ENCODE measurements around the gene SH3TC1.

Gene SH3TC1

DNA sequence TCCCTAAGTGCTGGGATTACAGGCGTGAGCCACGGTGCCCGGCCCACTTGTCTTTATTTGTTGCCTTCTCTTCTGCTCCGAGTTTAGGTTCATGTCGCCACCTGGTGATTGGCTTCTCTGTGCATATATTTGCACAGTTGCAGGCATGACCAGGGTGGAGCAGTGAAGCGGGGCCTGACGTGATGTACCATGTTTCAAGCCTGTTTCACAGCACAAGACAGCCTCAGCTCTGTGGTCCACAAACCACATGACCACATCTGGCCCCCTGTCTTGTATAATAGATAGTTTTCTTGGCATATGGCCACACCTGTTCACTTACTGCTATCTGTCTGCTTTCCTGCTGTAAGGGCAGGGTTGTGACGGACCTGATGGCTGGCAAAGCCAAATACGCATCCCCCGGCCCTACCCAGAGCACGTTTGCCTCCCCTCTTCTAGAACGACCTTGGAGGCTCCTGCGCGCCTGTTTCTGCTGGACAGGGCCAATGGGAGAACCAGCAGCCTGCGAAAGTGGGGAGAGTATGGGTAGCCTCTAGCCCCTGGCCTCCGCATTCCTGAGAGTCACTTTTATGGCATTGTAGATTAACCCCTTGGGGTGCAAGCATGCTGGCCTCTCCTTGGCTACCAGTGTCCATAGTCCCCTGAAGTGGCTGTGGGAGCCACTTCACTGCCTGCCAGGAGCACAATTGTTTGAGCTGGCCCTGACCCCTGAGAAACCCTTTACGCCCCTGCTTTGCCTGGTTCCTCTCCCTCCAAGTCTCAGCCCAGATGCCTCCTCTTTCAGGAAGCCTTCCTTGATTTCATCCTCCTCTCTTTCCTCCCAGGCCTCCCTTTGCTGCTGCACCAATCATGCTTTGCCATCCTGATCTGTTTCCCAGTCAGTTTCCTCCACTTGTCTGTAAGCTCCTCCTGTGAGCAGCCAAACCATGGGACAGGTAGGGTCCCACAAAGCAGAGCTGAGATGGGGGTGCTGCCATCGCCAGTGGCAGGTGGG, 6.0 kb upstream of the SH3TC1 start:
- H3K27ac ChIP-seq (ENCODE audit: low read depth, low read length), result no peak overlapping the region
- no peaks in the 10 kb centered on the region for H3K9me2 ChIP-seq (replicated peaks; ENCODE audit: insufficient read depth, low read length)
- TF ChIP-seq EZH2phosphoT487 (conservative IDR thresholded peaks at IDR 0.05; ENCODE audit: low read length) (no peak), CTCF (IDR thresholded peaks at IDR 0.05; ENCODE audit: insufficient read depth, low read length, poor library complexity, severe bottlenecking) (no peak)
- no peaks in the 10 kb centered on the region for H4K20me1 ChIP-seq (ENCODE audit: low read depth, low read length)
- H3K27me3 ChIP-seq (ENCODE audit: low read length), result no peaks in the 10 kb centered on the region
- no peak overlapping the region for H3K9ac ChIP-seq (ENCODE audit: low read length)
- no peak overlapping the region for H3K4me2 ChIP-seq (ENCODE audit: low read depth, low read length, poor library complexity, severe bottlenecking)
- no peak overlapping the region for H3K4me3 ChIP-seq (ENCODE audit: insufficient read depth, low read length, poor library complexity, severe bottlenecking)
- no peaks in the 10 kb centered on the region for H3K9me3 ChIP-seq (ENCODE audit: insufficient read depth, low read length)
- no peaks in the 10 kb centered on the region for H3K79me2 ChIP-seq (ENCODE audit: insufficient read depth, low read length)
- no peaks in the 10 kb centered on the region for H3F3A ChIP-seq (ENCODE audit: insufficient read depth)
- H2AFZ ChIP-seq (ENCODE audit: low read depth, low read length, severe bottlenecking), result no peak overlapping the region
- no peaks in the 10 kb centered on the region for H3K36me3 ChIP-seq (ENCODE audit: low read length)

DNA sequence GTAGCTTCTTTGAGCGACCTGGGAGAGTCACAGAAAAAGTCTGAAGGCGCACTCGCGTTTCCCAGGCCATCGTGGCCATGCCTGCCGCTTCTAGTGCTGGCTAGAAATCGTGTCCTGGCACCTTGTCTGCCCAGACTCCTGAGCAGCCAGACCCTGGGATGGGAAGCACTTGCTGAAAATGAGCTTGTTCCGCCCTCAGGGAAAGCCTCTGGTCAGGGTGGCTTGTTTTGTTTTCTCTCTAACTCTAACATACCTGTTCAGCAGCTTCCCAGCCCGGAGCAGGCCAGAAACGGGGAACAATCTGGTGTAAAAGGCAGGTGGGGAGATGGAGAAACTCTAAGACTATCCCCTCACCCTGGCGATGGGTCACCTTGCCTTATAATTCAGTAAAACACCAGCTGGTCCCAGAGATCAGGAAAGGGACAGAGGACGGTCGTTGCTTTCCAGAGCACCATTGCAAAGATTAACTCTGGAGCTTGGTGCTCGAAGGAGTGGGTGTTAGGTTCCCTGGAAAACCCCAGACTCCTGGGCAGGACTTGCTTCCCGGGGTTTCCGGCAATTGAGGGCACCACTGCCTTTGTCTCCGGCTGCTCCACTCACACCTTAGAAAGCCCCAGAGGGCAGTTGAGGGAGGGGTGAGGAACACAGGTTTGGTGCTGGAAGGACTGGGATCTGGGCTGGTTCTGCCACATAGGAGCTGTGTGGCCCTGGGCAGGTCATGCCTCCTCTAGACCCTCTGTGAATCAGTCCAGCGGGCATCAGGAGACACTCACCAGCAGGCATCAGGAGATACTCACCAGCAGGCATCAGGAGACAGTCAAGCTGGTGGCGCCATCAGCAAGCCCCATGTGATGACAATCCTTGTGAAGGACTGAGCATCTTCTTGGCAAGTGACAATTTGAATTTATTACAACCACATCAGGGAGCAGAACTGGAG, 4.5 kb upstream of the SH3TC1 start:
- no peak overlapping the region for H2AFZ ChIP-seq (ENCODE audit: low read depth, low read length, severe bottlenecking)
- H3K79me2 ChIP-seq (ENCODE audit: insufficient read depth, low read length), result no peaks in the 10 kb centered on the region
- no peak overlapping the region for H3K27ac ChIP-seq (ENCODE audit: low read depth, low read length)
- no peaks in the 10 kb centered on the region for H3K9me3 ChIP-seq (ENCODE audit: insufficient read depth, low read length)
- H3K9me2 ChIP-seq (replicated peaks; ENCODE audit: insufficient read depth, low read length), result no peaks in the 10 kb centered on the region
- no peaks in the 10 kb centered on the region for H3F3A ChIP-seq (ENCODE audit: insufficient read depth)
- H3K9ac ChIP-seq (ENCODE audit: low read length), result no peak overlapping the region
- no peaks in the 10 kb centered on the region for H4K20me1 ChIP-seq (ENCODE audit: low read depth, low read length)
- H3K36me3 ChIP-seq (ENCODE audit: low read length), result no peaks in the 10 kb centered on the region
- H3K27me3 ChIP-seq (ENCODE audit: low read length), result no peaks in the 10 kb centered on the region
- TF ChIP-seq CTCF (IDR thresholded peaks at IDR 0.05; ENCODE audit: insufficient read depth, low read length, poor library complexity, severe bottlenecking) (no peak), EZH2phosphoT487 (conservative IDR thresholded peaks at IDR 0.05; ENCODE audit: low read length) (no peak)
- no peak overlapping the region for H3K4me2 ChIP-seq (ENCODE audit: low read depth, low read length, poor library complexity, severe bottlenecking)
- H3K4me3 ChIP-seq (ENCODE audit: insufficient read depth, low read length, poor library complexity, severe bottlenecking), result no peak overlapping the region

DNA sequence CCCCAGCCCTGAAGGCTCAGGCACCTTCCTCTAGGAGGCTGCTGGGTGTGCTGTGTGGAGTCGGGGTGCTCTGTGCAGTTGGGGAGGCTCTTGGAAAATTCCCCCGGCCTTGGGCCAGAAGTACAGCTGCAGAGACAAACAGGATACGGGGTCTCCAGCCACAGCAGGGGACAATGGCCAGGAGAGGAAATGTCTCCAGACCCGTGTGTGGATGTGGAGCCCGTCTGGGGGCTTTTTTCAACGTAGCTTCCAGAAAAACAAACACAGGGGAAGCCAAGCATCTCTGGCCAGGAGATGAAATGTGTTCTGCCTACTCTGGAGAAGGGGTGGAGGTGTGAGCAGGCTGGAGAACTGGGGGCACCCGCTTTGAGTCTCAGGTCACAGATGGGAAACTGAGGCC, 3.7 kb upstream of the SH3TC1 start:
- H2AFZ ChIP-seq (ENCODE audit: low read depth, low read length, severe bottlenecking), result no peak overlapping the region
- H3K9me2 ChIP-seq (replicated peaks; ENCODE audit: insufficient read depth, low read length), result no peaks in the 10 kb centered on the region
- no peak overlapping the region for H3K4me2 ChIP-seq (ENCODE audit: low read depth, low read length, poor library complexity, severe bottlenecking)
- H3K27ac ChIP-seq (ENCODE audit: low read depth, low read length), result no peak overlapping the region
- no peak overlapping the region for H3K9ac ChIP-seq (ENCODE audit: low read length)
- no peaks in the 10 kb centered on the region for H3F3A ChIP-seq (ENCODE audit: insufficient read depth)
- H3K4me3 ChIP-seq (ENCODE audit: insufficient read depth, low read length, poor library complexity, severe bottlenecking), result no peak overlapping the region
- H3K79me2 ChIP-seq (ENCODE audit: insufficient read depth, low read length), result no peaks in the 10 kb centered on the region
- no peaks in the 10 kb centered on the region for H4K20me1 ChIP-seq (ENCODE audit: low read depth, low read length)
- no peak for TF ChIP-seq CTCF (IDR thresholded peaks at IDR 0.05; ENCODE audit: insufficient read depth, low read length, poor library complexity, severe bottlenecking)
- TF ChIP-seq EZH2phosphoT487 (conservative IDR thresholded peaks at IDR 0.05; ENCODE audit: low read length), result no peak
- no peaks in the 10 kb centered on the region for H3K27me3 ChIP-seq (ENCODE audit: low read length)
- H3K9me3 ChIP-seq (ENCODE audit: insufficient read depth, low read length), result no peaks in the 10 kb centered on the region
- H3K36me3 ChIP-seq (ENCODE audit: low read length), result no peaks in the 10 kb centered on the region

Data from SU-DHL-6 (cell line).